Endothelial cell of umbilical vein (primary cell): ENCODE measurements around the gene SYT8. TPM values are rescaled to one million over a fixed set of nuclear protein-coding genes. Genes with fewer than 3 reads are reported as not detected.

Source experiments
- BruUV-seq: library from RNA; stranded (reverse); fragments of 400-500 nt; replicated peaks from 2 replicates; lab custom pipeline; 2021; lab: Mats Ljungman, UMichigan
- CTCF ChIA-PET: fragments of 300-600, 350-600 bp; sonication (Branson Sonifier 250); formaldehyde crosslinking; loops from one replicate; lab custom pipeline; 2021; ENCODE audit warnings: antibody characterized with exemption, inconsistent platforms; lab: Charles Lee
- POLR2A ChIA-PET: fragments of 300-600, 350-600 bp; sonication (Branson Sonifier 250); formaldehyde crosslinking; loops from one replicate; lab custom pipeline; 2021; ENCODE audit warnings: antibody characterized with exemption, inconsistent platforms; lab: Charles Lee
- DNase-seq: peaks from one replicate; pipeline ENCODE4 v3.0.0-alpha.2; 2011; ENCODE audit warnings: low read depth, low spot score
- FAIRE-seq: peaks from 2 replicates; lab custom pipeline; 2011; peaks lifted over from hg19 to GRCh38; lab: Jason Lieb, UNC
- H2AFZ ChIP-seq: 2 replicates; pipeline ENCODE4 v1.6.0; 2012; ENCODE audit warnings: low read depth, low read length, control low read depth, inconsistent platforms
- H3K27ac ChIP-seq: 2 replicates; pipeline ENCODE4 v1.5.1; 2011; ENCODE audit warnings: low read depth, mild to moderate bottlenecking, control low read depth, low read length, moderate library complexity; ENCODE audit not compliant: insufficient read depth
- H3K27me3 ChIP-seq, 2 experiments: 2 replicates each; pipeline versions ENCODE4 v1.6.0 to v1.6.1; 2011; ENCODE audit warnings: low read length in 2 of 2, mixed read lengths in 1 of 2; ENCODE audit not compliant: control insufficient read depth in 2 of 2, insufficient read depth in 2 of 2
- H3K36me3 ChIP-seq, 2 experiments: 2 replicates in 1 of 2; 3 replicates in 1 of 2; pipeline ENCODE4 v1.5.1; 2011; ENCODE audit warnings: low read length in 2 of 2, mild to moderate bottlenecking in 1 of 2, moderate library complexity in 1 of 2; ENCODE audit not compliant: control insufficient read depth in 2 of 2, insufficient read depth in 2 of 2; ENCODE audit errors: extremely low read depth in 1 of 2
- H3K4me1 ChIP-seq: 3 replicates; pipeline ENCODE4 v1.5.1; 2011; ENCODE audit warnings: mild to moderate bottlenecking, low read length; ENCODE audit not compliant: control insufficient read depth, insufficient read depth; ENCODE audit errors: extremely low read depth
- H3K4me2 ChIP-seq: 2 replicates; pipeline ENCODE4 v1.6.1; 2011; ENCODE audit warnings: low read length, control low read depth, mixed read lengths; ENCODE audit not compliant: insufficient read depth
- H3K4me3 ChIP-seq, 3 experiments: fragments of 200-600 bp in 1 of 3; sonication (generic), shearing (Covaris generic) in 1 of 3; replicated peaks in 1 of 3; 2 replicates each; pipeline ENCODE4 v1.5.1; 2011 to 2016; ENCODE audit warnings: control low read depth in 3 of 3, low read length in 3 of 3, mild to moderate bottlenecking in 2 of 3, inconsistent platforms in 1 of 3, low read depth in 1 of 3, moderate library complexity in 1 of 3; ENCODE audit not compliant: insufficient read depth in 1 of 3
- H3K79me2 ChIP-seq: 2 replicates; pipeline ENCODE4 v1.6.0; 2012; ENCODE audit warnings: low read length, inconsistent platforms; ENCODE audit not compliant: control insufficient read depth, insufficient read depth
- H3K9ac ChIP-seq: replicated peaks from 2 replicates; pipeline ENCODE3; 2011; ENCODE audit warnings: low read length, control low read depth; ENCODE audit not compliant: insufficient read depth; ENCODE audit errors: extremely low read depth
- H3K9me1 ChIP-seq: replicated peaks from 3 replicates; pipeline ENCODE4 v1.6.0; 2011; ENCODE audit warnings: mild to moderate bottlenecking, low read length; ENCODE audit not compliant: control insufficient read depth, insufficient read depth; ENCODE audit errors: extremely low read depth
- H3K9me3 ChIP-seq: replicated peaks from 2 replicates; pipeline ENCODE4 v1.5.1; 2012; ENCODE audit warnings: low read length, inconsistent platforms; ENCODE audit not compliant: control insufficient read depth, insufficient read depth
- H4K20me1 ChIP-seq: replicated peaks from 2 replicates; pipeline ENCODE3; 2011; ENCODE audit warnings: mild to moderate bottlenecking, low read length; ENCODE audit not compliant: control insufficient read depth, insufficient read depth; ENCODE audit errors: extremely low read depth
- EZH2 ChIP-seq: IDR thresholded peaks from 2 replicates; pipeline ENCODE4 v1.6.1; 2012; ENCODE audit warnings: borderline replicate concordance, low read depth, mild to moderate bottlenecking, moderate library complexity, low read length, inconsistent platforms; ENCODE audit not compliant: severe bottlenecking
- FOS ChIP-seq: IDR thresholded peaks from 2 replicates; pipeline ENCODE4 v1.6.1; 2011; ENCODE audit warnings: mild to moderate bottlenecking, low read length, moderate library complexity, borderline replicate concordance; ENCODE audit not compliant: insufficient read depth
- GATA2 ChIP-seq: IDR thresholded peaks from 2 replicates; pipeline ENCODE4 v1.7.0; 2011; ENCODE audit warnings: low read depth, mild to moderate bottlenecking, moderate library complexity, mixed read lengths, low read length; ENCODE audit not compliant: insufficient read length, insufficient read depth
- JUN ChIP-seq: IDR thresholded peaks from 2 replicates; pipeline ENCODE4 v1.6.1; 2011; ENCODE audit warnings: borderline replicate concordance, low read depth; ENCODE audit not compliant: insufficient read length, insufficient read depth
- MYC ChIP-seq: IDR thresholded peaks from one replicate; pipeline ENCODE4 v1.6.1; 2011; ENCODE audit warnings: mild to moderate bottlenecking, low read depth, low read length
- POLR2A ChIP-seq: IDR thresholded peaks from 2 replicates; pipeline ENCODE4 v1.6.1; 2012; ENCODE audit warnings: low read depth, mild to moderate bottlenecking, control low read depth, low read length
- POLR2AphosphoS5 ChIP-seq: IDR thresholded peaks from 2 replicates; pipeline ENCODE4 v1.6.1; 2012; ENCODE audit warnings: low read depth, mild to moderate bottlenecking, control low read depth, low read length, moderate library complexity; ENCODE audit not compliant: insufficient read depth
- dilution Hi-C: fragments of 300-500 bp; cut with MboI; formaldehyde crosslinking; loops from one replicate; pipeline ENCODE4 v1.15.0; 2019; ENCODE audit warnings: low sequenced_read_pairs; ENCODE audit not compliant: extremely low pct_ligation_motif_present
- intact Hi-C: fragments of 100-400 bp; cut with micrococcal nuclease; formaldehyde crosslinking; loops from one replicate; pipeline ENCODE4 v1.10.0; 2022
- polyA plus RNA-seq, 4 experiments: library from polyadenylated mRNA; depleted of rRNA in 3 of 4; stranded (reverse) in 3 of 4; unstranded in 1 of 4; fragments of >200 nt; gene quantifications; 2 replicates each; pipeline versions ENCODE4 v1.2.1 to v1.2.3, GENCODE V29; 2011 to 2012; ENCODE audit warnings: missing spikeins in 1 of 4
- total RNA-seq: library from RNA; stranded (reverse); gene quantifications from 2 replicates; pipeline ENCODE4 v1.2.3, GENCODE V29; 2021
- TF ChIP-seq, protein P1 (sequence below): IDR thresholded peaks from 2 replicates; pipeline ENCODE4 v1.6.1; 2011; ENCODE audit not compliant: insufficient read depth, insufficient read length
- TF ChIP-seq, protein P2 (sequence below), 2 donors: IDR thresholded peaks; 1 replicate in 1 of 2; 2 replicates in 1 of 2; pipeline ENCODE4 v1.5.1; 2011; ENCODE audit warnings: low read length in 2 of 2, mild to moderate bottlenecking in 2 of 2, moderate library complexity in 2 of 2, control low read depth in 1 of 2, inconsistent platforms in 1 of 2, low read depth in 1 of 2; ENCODE audit not compliant: insufficient read depth in 1 of 2; ENCODE audit errors: extremely low read depth in 1 of 2

The SYT8 gene
- total and polyA plus RNA-seq, 2 donors (not counting 3 experiments of a cell fraction or from before 2014, with no cell fraction given) = not detected

DNA sequence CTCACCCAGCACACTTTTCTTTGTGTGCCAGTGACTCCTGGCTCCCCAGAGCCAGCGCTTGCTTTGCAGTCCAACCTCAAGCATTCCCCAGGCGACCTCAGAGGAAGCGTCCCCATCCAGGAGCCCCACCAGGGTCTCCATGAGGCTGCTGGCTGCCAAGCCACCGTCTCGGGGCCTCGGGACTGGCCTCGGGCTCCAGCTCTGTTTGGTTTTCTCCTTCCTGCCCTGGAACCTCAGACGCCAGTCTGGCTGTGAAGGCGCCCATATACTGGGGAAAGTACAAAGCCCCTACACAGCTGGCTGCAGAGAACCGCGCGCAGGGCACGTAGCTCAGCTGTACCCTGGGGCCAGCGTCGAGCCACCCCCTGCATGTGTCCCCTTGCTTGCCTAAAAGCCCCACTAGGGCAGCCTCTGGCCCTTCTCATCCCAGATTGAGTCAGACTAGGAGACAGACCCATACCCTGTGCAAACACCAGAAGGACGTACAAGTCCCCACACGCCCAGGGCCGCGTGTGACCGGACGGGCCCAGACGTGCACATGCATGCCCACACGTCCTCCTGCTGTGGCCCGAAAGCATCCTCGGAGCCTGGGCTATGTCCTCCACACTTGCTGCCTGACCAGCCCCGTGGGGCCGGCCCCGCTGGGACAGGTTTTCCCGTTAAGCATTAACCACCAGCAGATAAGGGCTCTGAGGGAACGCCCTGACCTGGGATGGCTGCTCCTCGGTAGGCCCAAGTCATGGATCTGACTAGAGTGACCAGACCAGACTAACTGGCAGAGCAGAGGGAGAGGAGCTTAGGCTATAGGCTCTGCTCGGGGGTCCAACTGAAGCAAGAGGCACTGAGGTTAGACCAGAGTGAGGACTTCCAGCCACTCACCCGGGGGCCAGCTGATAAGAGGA, 4.2 kb upstream of the SYT8 start:
- Histone ChIP-seq H3K4me2 (no peak overlapping the region), H3K9ac (no peak overlapping the region), H3K4me3 (no peak overlapping the region), H3K79me2 (no peaks in the 10 kb centered on the region), H3K36me3 (no peaks in the 10 kb centered on the region), H2AFZ (no peak overlapping the region), H3K9me3 (no peaks in the 10 kb centered on the region), H3K4me1 (peaks cover 3% of the 10 kb centered on the region), H3K9me1 (no peaks in the 10 kb centered on the region), H3K27ac (no peak overlapping the region), H3K27me3 (no peaks in the 10 kb centered on the region), H4K20me1 (no peaks in the 10 kb centered on the region)
- DNase-seq (no peak), FAIRE-seq (no peak)
- no peak for TF ChIP-seq POLR2AphosphoS5
- TF ChIP-seq EZH2 = no peak
- TF ChIP-seq, protein P1, sequence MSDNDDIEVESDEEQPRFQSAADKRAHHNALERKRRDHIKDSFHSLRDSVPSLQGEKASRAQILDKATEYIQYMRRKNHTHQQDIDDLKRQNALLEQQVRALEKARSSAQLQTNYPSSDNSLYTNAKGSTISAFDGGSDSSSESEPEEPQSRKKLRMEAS = no peak
- no peak for TF ChIP-seq FOS
- TF ChIP-seq POLR2A = no peak
- no peak for TF ChIP-seq MYC
- no peak for TF ChIP-seq GATA2
- TF ChIP-seq JUN = no peak
- TF ChIP-seq, protein P2, sequence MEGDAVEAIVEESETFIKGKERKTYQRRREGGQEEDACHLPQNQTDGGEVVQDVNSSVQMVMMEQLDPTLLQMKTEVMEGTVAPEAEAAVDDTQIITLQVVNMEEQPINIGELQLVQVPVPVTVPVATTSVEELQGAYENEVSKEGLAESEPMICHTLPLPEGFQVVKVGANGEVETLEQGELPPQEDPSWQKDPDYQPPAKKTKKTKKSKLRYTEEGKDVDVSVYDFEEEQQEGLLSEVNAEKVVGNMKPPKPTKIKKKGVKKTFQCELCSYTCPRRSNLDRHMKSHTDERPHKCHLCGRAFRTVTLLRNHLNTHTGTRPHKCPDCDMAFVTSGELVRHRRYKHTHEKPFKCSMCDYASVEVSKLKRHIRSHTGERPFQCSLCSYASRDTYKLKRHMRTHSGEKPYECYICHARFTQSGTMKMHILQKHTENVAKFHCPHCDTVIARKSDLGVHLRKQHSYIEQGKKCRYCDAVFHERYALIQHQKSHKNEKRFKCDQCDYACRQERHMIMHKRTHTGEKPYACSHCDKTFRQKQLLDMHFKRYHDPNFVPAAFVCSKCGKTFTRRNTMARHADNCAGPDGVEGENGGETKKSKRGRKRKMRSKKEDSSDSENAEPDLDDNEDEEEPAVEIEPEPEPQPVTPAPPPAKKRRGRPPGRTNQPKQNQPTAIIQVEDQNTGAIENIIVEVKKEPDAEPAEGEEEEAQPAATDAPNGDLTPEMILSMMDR (IDR thresholded peaks at IDR 0.05; ENCODE audit: extremely low read depth in 1 of 2, insufficient read depth in 1 of 2, low read depth in 1 of 2, low read length in 2 of 2) = no peak
- intact Hi-C loops (no loop called here), dilution Hi-C loops (no loop called here)
- no TSS peak for BruUV-seq
- ChIA-PET CTCF (interaction anchor here (0.9 to 7.8 kb wide), 4 partner anchors 27 to 178 kb away, joined by 4 to 623 read pairs (median 172); no protein-coding TSS in a partner anchor), POLR2A (no interaction called here)
